Adipose tissue (tissue), 3 donors: ENCODE results near the gene LAMA2. TPM values are rescaled to one million over a fixed set of nuclear protein-coding genes. Genes with fewer than 3 reads are reported as not detected.

Source experiments
- H3K27ac ChIP-seq: one replicate; pipeline ENCODE4 v1.5.1; 2013; ENCODE audit warnings: low read depth, low read length
- whole genome bisulfite sequencing, 3 donors: extraction: QIAGEN DNeasy Blood & Tissue Kit; methylation state at CpG; one replicate each; pipeline ENCODE4 v1.1.7; 2013; 5-methylcytosine and 5-hydroxymethylcytosine counted together
- polyA plus RNA-seq, 3 donors: library from polyadenylated mRNA; stranded (reverse); fragments of 200-250 nt; gene quantifications; one replicate each; pipeline ENCODE4 v1.2.3, GENCODE V29; 2013
- donor health status: healthy with polysubstance abuse.
- donor health status: Bipolar disorder and iron deficiency.
- donor health status: healthy.

LAMA2 gene
- 10 to 100 TPM in 2 of 3 donors, 1 to 10 TPM in 1; 9.7 to 36.0 (median 26.0) TPM for polyA plus RNA-seq

GRCh38 chr6:128882991-128883611 lies at the start of gene LAMA2:
Gene LAMA2, plus strand, starts transcription at chr6:128883138. Its CDS starts 108 bp downstream, at chr6:128883246.
- no peak within 1 kb of the TSS for H3K27ac ChIP-seq
- 3 to 4% (median 3%) methylated on average over 34 to 36 of the region's 36 CpGs for WGBS, 3 donors

- H3K27ac ChIP-seq = no peak overlapping the region
- WGBS, 3 donors = 20 to 46% (median 41%) methylated on average over 1 of the region's 1 CpG
Measured at GRCh38 chr6:128836761-128837160, 46.2 kb upstream of the LAMA2 start.

GRCh38 chr6:128841518-128841917 lies 41.4 kb upstream of the LAMA2 start:
- WGBS, 3 donors = 44 to 69% (median 62%) methylated on average over 4 of the region's 4 CpGs
- no peak overlapping the region for H3K27ac ChIP-seq

GRCh38 chr6:128844598-128844997 lies 38.3 kb upstream of the LAMA2 start:
- WGBS, 3 donors = 74 to 78% (median 78%) methylated on average over 2 of the region's 2 CpGs
- H3K27ac ChIP-seq = no peak overlapping the region

GRCh38 chr6:128847431-128848210 lies 35.3 kb upstream of the LAMA2 start:
- no peak overlapping the region for H3K27ac ChIP-seq
- 45 to 69% (median 67%) methylated on average over 4 of the region's 4 CpGs for WGBS, 3 donors

GRCh38 chr6:128848212-128848935 lies 34.6 kb upstream of the LAMA2 start:
- H3K27ac ChIP-seq = no peak overlapping the region
- WGBS, 3 donors = 70 to 81% (median 79%) methylated on average over 7 of the region's 7 CpGs

GRCh38 chr6:128855581-128856085 lies 27.3 kb upstream of the LAMA2 start:
- H3K27ac ChIP-seq = no peak overlapping the region
- 57 to 77% (median 75%) methylated on average over 5 of the region's 5 CpGs for WGBS, 3 donors

GRCh38 chr6:128857806-128858205 lies 25.1 kb upstream of the LAMA2 start:
- H3K27ac ChIP-seq = no peak overlapping the region
- 75 to 82% (median 77%) methylated on average over 5 of the region's 5 CpGs for WGBS, 3 donors

- 74 to 94% (median 86%) methylated on average over 1 of the region's 1 CpG for WGBS, 3 donors
- no peak overlapping the region for H3K27ac ChIP-seq
Measured at GRCh38 chr6:128860782-128861181, 22.2 kb upstream of the LAMA2 start.

- no peak overlapping the region for H3K27ac ChIP-seq
Measured at GRCh38 chr6:128863983-128864382, 19.0 kb upstream of the LAMA2 start.

- 63 to 80% (median 74%) methylated on average over 3 of the region's 3 CpGs for WGBS, 3 donors
Measured at GRCh38 chr6:128870746-128871145, 12.2 kb upstream of the LAMA2 start.

GRCh38 chr6:128874863-128875262 lies 8.1 kb upstream of the LAMA2 start:
- no peak overlapping the region for H3K27ac ChIP-seq

More at GRCh38 chr6:128870746-128871145, 12.2 kb upstream of the LAMA2 start:
- H3K27ac ChIP-seq = no peak overlapping the region

- 37 to 47% (median 40%) methylated on average over 2 of the region's 2 CpGs for WGBS, 3 donors
- H3K27ac ChIP-seq = no peak overlapping the region
Measured at GRCh38 chr6:128882560-128882959, 378 bp upstream of the LAMA2 start.

GRCh38 chr6:128883906-128884305 lies 968 bp downstream of the LAMA2 start:
- H3K27ac ChIP-seq = no peak overlapping the region
- WGBS, 3 donors = 61 to 66% (median 64%) methylated on average over 2 of the region's 2 CpGs

GRCh38 chr6:128885381-128885780 lies 2.4 kb downstream of the LAMA2 start:
- H3K27ac ChIP-seq = no peak overlapping the region
- 85 to 88% (median 88%) methylated on average over 5 of the region's 5 CpGs for WGBS, 3 donors

- H3K27ac ChIP-seq = no peak overlapping the region
Measured at GRCh38 chr6:128886706-128887105, 3.8 kb downstream of the LAMA2 start.

- 80 to 91% (median 91%) methylated on average over 5 of the region's 5 CpGs for WGBS, 3 donors
- H3K27ac ChIP-seq = no peak overlapping the region
Measured at GRCh38 chr6:128888444-128889175, 5.7 kb downstream of the LAMA2 start.

- WGBS, 3 donors = 38 to 88% (median 84%) methylated on average over 5 of the region's 5 CpGs
Measured at GRCh38 chr6:128889870-128890269, 6.9 kb downstream of the LAMA2 start.

GRCh38 chr6:128892079-128892478 lies 9.1 kb downstream of the LAMA2 start:
- H3K27ac ChIP-seq = no peak overlapping the region
- WGBS, 3 donors = 22 to 35% (median 27%) methylated on average over 2 of the region's 2 CpGs

More at GRCh38 chr6:128889870-128890269, 6.9 kb downstream of the LAMA2 start:
- H3K27ac ChIP-seq = no peak overlapping the region
